KBM-7 (cell line): ENCODE data around the gene DNAJC28.
A peak's percentile ranks its signal among the peaks of the same experiment; 100 is the strongest.
"Not testable (repeated sequence)": the region's sequence is repeated elsewhere in the genome, so short reads cannot be mapped to it uniquely, and the experiment has no call there.

Source experiments
- DNase-seq: peaks from one replicate; pipeline ENCODE4 v3.0.0-alpha.2; 2015
- in situ Hi-C: fragments of 300-500 bp; cut with MboI; formaldehyde crosslinking; loops from 2 replicates; pipeline ENCODE4 v1.14.3; 2020; ENCODE audit warnings: low sequenced_read_pairs, low pct_unique_long_range_greater_than_20kb, mixed read lengths

The DNAJC28 gene

DNA sequence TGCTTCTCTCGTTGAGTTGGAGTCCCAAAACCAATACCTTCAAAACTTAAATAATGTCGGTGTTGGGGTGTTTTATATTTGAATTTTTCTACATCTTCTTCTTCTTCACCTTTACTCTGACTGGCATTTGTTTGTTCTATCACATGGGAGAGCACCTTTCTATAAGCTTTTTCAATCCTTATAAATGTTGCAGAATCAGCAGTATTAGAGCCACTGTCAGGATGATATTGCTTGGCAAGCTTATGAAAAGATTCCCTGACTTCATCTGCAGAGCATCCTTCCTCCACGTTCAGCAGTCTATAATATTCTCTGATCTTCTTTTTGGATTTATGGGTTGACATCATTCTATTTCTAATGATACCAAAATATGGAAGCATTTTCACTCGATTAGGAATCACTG lies 2.6 kb downstream of the DNAJC28 start:
- DNase-seq, result no peak

DNA sequence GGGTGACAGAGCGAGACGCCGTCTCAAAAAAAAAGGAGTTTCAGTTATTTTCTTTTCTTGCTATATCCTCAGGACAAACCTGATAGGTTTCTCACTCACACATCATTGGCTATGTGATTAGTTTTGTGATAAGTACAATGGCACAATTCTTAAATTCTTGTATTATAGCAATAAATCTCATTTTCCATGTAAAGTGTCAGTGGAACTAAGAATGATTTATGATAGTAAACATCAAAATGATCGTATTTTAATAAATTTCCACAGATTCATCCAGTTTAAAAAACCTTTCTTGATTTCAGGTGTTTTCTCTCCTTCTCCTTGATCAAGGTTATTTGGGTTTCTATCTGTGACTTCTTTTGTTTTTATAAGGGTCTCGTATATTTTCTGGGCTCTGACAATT lies 3.5 kb downstream of the DNAJC28 start:
- in situ Hi-C loops, result no loop called here
- no peak for DNase-seq

More for the DNA sequence above, 2.6 kb downstream of the DNAJC28 start:
- in situ Hi-C loops, result no loop called here

DNA sequence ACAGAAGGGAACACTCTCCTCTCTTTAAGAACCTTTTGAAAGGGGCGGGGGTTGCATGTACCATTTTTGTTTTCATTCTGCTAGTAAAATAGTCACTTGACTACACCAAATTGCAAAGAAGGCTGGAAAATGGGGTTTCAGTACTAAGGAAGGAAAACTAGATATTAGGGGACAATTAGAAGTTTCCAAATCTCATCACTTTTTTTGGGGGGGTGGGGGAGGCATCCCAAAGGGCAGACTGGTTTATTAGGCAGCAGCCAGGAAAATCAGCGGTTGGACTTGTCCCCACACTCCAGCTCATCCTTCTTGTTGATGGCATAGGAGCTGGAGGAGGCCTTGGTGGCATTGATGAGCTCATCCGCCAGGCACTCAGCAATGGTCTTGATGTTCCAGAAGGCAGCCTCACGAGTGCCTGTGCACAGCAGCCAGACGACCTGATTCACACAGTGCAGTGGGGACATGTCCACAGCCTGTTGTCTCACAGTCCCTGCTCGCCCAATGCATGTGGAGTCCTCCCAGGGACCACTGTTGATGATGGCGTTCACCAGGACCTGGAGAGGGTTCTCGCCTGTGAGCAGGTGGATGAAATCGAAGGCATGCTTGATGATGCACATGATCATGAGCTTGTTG lies 10.1 kb downstream of the DNAJC28 start:
- in situ Hi-C loops, result no loop called here
- DNase-seq, result no peak

DNA sequence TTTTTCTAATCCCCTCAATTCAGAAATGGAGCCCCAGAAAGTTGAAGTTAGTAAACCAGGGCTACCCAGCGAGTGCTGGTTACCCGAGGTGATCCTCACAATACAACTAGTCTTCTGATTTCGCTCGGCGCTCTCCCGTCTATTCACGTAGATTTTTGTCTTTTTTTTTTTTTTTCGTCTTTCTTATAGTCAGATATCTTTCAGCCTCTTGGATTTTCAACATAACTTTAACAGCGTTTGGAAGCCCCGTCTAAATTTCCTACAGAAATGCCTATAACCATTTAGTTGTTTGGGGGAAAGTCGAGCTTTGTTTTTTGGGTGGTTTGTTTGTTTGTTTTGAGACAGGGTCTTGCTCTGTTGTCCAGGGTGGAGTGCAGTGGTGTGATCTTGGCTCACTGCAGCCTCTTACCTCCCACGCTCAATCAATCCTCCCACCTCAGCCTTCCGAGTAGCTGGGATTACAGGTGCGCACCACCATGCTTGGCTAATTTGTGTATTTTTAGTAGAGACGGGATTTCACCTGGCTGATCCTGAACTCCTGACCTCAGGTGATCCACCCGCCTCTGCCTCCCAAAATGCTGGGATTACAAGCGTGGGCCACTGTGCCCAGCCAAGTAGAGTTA lies 10.9 kb downstream of the DNAJC28 start:
- in situ Hi-C loops, result no loop called here
- no peak for DNase-seq

DNA sequence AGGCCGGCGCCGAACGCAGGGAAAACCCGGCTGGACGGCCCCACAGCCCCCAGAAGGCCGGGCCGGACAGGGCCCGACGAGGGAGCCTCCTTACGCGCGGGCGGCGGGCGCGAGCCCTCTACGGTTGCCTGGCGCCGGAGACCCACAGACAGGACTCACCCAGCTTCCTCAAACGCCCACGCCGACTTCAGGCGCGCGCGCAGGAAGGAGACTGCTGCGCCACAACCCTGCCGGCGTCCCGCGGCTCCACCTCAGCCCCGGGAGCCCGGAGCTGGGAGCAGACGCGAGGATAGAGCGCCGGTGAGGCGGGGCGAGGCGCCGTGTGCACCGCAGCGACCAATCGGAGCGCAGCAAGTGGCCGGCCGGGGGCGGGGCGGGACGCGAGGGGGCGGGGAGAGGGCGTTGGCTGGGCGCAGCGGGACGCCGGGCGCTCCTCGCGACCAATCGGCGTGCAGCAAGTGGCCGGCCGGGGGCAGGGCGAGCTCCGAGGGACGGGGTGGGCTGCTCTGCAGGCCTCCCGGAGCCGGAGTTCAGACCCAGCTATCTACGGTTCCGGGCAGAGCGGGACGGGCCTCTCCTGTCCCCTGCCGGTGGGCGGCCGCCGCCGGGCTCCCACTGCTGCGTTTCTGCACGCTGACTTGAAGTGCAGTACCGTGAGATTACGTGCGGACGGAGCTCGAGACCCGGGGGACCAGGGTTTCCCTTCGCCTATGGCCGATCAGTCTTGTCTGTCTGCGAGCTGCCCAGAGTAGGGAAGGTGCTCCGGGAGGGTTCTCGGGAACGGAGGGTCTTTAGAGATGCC lies 11.6 kb downstream of the DNAJC28 start, which contains the start of gene TMEM50B:
Gene TMEM50B, minus strand, starts transcription at position 296 of the 802 bp plus-strand sequence. CDS start 11,089 bp downstream, outside the sequence.
- DNase-seq, result peak; percentile 94
- in situ Hi-C loops, result no loop called here

DNA sequence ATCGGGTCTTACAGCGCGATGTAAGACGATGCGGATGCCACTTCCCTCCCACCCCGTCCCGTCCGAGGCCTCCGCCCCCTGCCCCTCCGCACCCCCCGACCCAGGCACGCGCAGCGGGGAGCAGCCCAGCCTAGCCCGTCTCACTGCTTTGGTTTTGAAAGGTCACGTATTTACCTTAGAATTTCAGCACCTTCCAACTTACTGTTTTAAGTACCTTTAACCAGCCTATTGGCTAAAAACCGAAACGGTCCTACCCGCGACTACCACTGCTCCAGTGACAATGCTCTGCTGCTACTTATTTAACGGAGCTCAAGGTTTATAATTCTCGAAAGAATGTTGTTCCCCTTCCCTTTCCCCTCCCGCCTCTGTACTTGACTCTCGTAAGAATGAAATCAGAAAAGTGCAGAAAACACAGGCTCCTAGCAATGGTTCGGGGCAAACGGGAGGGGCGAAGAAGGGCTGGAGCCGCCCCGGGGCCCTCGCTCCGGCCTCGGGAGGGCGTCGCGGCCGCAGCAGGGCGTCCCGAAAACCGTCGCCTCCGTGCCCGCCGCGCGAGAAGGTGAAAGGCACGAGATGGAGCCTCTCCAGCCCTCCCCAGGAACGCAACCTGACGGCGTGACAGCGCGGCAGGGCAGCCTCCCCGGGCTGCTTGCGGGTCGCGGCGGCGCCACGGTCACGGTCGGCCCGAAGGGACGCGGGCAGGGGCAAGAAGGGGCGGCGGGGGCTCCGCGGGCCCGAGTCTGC lies 12.4 kb downstream of the DNAJC28 start:
- peak; percentile 55 for DNase-seq
- in situ Hi-C loops, result no loop called here

DNA sequence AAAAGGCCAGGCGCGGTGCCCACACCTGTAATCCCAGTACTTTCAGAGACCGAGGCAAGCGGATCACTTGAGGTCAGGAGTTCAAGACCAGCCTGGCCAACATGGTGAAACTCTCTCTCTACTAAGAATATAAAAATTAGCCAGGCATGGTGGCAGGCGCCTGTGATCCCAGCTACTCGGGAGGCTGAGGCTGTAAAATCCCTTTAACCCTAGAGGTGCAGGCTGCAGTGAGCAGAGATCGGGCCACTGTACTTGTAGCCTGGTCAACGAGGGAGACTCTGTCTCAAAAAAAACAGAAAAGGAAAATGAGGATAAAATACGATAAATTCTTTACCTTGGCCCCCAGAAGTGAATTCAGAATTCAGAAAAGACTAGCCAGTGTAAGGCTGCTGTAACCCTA lies 13.3 kb downstream of the DNAJC28 start:
- in situ Hi-C loops, result no loop called here

DNA sequence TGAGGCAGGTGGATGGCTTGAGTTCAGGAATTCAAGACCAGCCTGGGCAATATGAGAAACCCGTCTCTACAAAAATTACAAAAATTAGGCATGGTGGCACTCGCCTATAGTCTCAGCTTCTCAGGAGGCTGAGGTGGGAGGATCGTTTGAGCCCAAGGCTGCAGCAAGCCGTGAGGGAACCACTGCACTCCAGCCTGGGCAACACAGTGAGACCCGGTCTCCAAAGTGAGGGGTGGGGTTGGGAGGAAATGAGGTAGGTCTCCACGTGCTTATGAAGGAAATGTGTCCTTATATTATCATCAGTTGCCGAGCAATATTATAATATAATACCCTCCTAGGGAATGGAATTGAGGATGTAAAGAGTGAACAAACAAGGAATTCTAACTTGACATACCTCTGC lies 14.4 kb downstream of the DNAJC28 start:
- DNase-seq, result no peak
- in situ Hi-C loops, result no loop called here

More for the DNA sequence above, 13.3 kb downstream of the DNAJC28 start:
- peak; percentile 29 for DNase-seq

DNA sequence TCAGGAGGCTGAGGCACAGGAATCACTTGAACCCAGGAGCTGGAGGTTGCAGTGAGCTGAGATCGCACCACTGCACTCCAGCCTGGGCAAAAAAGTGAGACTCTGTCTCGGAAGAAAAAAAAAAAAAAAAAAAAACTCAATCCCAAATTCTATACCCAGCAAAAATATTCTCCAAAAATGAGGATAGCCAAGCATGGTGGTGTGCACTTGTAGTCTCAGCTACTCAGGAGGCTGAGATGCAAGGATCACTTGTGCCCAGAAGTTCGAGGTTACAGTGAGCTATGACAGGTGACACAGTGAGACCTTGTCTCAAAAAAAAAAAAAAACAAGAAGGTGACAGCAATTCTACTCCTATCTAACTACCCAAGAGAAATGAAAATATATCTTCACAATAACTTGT lies 18.2 kb downstream of the DNAJC28 start:
- no peak for DNase-seq
- in situ Hi-C loops, result no loop called here

DNA sequence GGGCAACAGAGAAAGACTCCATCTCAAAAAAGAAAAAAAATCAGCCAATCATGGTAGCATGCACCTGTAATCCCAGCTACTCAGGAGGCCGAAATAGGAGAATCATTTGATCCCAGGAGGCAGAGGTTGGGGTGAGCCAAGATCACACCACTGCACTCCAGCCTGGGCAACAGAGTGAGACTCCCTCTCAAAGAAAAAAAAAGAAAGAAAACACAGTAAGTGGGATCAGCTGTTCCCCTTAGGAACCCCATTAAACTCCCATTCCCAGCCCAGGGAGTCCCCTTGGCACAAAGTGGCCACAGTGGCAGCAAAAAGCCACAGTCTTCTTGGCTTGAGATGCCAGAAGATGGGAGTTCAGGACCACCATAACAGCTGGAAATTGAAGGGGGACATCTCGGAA lies 20.8 kb downstream of the DNAJC28 start:
- no peak for DNase-seq
- in situ Hi-C loops, result no loop called here

DNA sequence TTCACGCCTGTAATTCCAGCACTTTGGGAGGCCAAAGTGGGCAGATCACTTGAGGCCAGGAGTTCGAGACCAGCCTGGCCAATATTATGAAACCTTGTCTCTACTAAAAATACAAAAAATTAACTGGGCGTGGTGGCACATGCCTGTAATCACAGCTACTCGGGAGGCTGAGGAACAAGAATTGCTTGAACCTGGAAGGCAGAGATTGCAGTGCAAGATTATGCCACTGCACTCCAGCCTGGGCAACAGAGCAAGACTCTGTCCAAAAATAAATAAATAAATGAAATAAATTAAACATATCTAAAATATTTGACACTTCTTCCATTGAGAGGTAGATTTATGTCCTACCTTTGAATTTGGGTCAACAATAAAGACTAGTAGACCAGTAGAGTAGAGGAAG lies 22.3 kb downstream of the DNAJC28 start:
- DNase-seq, in situ Hi-C loops: not testable (repeated sequence)

DNA sequence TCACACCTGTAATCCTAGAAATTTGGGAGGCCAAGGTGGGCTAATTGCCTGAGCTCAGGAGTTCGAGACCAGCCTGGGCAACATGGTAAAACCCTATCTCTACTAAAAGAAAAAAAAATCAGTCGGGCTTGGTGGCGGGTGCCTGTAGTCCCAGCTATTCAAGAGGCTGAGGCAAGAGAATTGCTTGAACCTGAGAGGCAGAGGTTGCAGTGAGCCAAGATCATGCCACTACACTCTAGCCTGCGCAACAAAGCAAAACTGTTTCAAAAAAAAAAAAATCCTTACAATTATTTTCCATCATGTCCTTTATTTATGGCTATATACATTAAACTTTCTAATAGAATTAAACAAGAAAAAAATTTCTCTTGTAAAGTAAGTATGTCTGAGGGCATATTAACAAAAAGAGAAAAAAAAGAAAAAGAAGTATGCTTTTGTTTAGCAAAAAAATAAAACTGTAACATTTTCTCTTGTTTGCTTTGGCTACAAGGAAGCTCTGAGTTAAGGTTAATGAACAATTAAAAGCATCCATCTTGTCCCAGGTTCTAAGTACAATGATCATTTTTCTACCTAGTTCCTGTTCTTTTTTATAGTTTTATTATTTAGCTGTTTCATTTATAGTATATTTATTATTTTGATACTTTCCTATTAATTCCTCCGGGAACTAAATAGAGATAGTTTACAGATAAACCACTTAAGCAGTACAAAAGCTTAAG lies 29.8 kb downstream of the DNAJC28 start:
- no peak for DNase-seq
- in situ Hi-C loops, result no loop called here

DNA sequence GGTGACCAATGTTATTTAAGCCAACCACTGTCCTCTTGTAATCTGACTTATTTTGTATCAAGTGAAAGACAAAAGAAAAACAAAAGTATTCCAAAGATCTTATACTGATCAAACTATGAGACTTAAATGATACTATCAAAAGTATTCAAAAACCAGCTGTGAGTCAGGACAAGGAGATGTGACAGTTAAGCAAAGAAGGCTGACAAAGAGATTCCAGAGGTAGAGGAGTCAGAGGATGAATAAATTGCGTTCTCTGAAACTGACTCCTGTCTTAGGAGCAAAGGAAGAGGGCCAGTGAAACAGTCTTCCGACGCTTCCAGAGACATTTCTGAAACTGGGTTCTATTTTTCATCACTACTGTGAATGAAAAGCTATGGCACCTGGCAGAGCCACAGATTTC lies 32.7 kb downstream of the DNAJC28 start:
- no peak for DNase-seq
- in situ Hi-C loops, result no loop called here

DNA sequence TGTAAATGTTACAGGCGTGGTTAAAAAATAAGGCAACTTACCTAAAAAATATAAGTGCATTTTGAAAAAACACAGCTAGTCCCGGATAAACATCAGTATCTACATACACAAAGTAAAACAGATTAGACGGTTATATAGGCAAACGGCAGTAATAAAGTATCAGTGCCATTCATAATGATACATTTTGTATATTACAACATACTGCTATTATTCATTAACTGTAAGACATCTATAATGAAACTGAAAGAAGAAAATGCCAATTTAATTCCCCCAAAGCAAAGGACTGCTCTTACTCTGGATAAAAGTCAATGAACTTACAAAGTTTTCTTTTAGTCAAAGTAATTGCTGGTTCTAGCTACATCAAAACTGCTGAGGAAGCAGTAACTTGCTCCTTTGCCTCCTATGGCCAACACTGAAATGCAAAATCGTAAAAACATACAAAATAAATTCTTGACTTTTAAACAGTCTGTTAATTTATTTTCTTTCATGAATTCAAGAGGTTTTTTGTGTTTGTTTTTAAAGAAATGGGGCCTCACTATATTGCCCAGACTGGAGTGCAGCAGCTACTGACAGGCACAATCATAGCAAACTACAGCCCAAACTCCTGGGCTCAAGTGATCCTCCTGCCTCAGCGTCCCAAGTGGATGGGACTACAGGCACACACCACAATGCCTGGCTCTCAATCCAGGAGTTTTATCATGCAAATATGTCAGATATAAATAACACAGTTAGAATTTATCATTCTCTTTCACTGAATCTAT lies 35.6 kb downstream of the DNAJC28 start:
- no peak for DNase-seq
- in situ Hi-C loops, result no loop called here

DNA sequence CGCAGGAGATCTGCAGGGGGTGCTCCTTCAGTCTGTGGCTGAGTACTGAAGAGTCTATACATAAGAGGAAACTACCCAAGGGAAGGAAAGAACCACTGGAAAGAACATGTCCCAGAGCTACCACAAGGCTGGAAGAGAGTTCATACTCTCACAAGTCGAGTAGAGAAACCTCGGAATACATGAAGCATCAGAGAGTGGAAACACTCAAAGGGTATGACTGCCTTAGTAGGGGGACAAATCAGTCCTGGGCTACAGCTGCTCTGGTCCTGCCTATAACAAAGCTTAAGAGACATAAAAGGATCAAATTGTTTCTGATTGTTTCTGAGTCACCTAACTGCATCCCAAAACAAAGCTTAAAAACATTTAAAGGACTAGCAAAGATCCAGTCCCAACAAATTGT lies 39.2 kb downstream of the DNAJC28 start:
- no peak for DNase-seq
- in situ Hi-C loops, result no loop called here

DNA sequence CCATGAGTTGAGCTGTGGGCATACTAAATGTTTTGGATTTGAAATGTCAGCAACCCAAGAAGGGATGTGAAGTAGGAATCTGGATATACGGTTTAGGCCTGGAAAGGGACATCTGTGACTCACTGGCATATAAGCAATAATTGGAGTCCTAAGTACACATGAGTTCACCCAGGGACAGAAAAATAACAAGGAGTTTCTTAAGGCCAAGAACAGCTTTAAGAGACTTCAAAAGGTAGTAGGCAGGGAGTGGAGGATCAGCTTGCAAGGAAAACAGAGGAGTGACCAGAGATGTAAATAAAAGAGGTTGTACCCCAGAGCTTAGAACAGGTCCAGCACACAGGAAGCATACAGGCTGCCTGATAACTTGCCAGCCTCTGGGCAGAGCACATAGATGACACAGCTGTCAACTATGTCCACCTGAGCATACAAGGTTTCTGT lies 39.9 kb downstream of the DNAJC28 start:
- DNase-seq, result no peak
- in situ Hi-C loops, result no loop called here

DNA sequence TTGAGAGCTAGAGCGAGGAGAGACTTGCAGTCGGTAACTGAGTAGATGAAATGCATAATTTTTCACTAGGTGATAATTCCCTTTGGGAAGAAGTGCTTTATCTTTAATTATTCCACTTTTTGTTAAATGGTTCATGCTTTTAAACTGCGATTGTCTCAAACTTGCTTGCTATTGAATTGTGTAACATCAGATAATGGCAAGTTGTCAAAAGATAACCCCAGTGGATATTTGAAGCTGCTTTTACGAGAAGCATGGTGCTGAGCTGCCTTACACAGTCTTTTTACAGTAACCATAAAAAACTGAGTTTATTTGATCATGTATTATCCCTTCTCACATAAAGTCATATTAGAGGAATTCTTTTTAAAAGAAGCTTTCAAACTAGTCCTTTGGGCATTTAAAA lies 41.9 kb downstream of the DNAJC28 start:
- in situ Hi-C loops, result no loop called here

DNA sequence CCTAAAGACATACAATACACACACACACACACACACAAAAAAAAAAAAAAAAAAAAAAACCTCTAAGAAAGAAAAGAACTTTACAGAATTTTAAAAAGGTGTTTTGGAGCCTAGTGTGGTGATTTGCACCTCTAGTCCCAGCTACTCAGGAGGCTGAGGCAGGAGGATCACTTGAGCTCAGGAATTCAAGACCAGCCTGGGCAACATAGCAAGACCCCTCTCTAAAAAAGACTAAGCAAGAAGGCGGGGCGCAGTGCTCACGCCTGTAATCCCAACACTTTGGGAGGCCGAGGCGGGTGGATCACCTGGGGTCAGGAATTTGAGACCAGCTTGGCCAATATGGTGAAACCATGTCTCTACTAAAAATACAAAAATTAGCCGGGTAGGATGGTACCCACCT lies 44.9 kb downstream of the DNAJC28 start:
- not testable (repeated sequence) for DNase-seq

More for the DNA sequence above, 41.9 kb downstream of the DNAJC28 start:
- no peak for DNase-seq

More for the DNA sequence above, 44.9 kb downstream of the DNAJC28 start:
- in situ Hi-C loops, result not testable (repeated sequence)
